ENCODE results near the gene SYT13. TPM values are rescaled to one million over a fixed set of nuclear protein-coding genes. Genes with fewer than 3 reads are reported as not detected.

SYT13 gene
- total and polyA plus RNA-seq, 2 of the 4 experiments (the other 2 are of a cell fraction): not detected

DNA sequence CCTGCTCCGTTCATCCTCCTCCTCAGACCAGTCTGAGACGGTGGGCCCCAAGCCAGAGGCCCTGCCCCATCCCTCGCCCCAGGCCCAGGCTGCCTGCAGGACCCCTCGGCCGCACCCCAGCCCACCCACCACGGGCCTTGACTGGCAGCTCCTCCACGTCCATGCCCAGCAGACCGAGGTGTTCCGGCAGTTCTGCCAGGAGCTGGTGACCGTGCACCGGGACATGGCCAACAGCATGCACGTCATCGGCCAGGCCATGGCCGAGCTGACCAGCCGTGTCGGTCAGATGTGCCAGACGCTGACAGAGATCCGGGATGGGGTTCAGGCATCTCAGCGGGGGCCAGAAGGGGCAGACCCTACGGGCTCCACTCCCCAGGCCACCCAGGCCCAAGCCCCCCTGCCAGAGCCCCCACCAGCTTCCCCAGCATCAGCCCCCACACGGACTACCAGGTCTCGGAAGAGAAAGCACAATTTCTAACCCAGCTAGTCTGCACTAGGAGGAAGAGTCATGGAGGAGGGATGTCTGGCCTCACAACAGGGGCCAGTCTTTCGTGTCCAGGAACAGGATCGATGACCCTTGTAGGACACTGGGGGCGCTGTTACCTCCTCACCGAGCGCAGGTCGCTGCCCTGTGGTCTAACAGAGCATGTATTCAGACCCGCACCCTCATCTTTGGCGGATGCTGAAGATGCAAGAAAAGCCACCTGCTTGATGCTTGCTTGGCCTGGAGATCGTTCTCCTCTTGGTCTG is 73.4 kb downstream of the SYT13 start:
- POLR2A ChIA-PET (ENCODE audit: unreplicated experiment): no interaction called here
- Histone ChIP-seq H4K5ac (ENCODE audit: low read depth, low read length) (no peak overlapping the region), H4K20me1 (ENCODE audit: insufficient read depth, low read length) (no peaks in the 10 kb centered on the region), H4K8ac (ENCODE audit: low read depth in 2 of 2, low read length in 2 of 2) (no peak overlapping the region), H3K27me3 (ENCODE audit: control insufficient read depth, insufficient read depth, low read length) (no peaks in the 10 kb centered on the region), H3K36me3 (ENCODE audit: control insufficient read depth, insufficient read depth, low read length) (peaks cover 4% of the 10 kb centered on the region; the same call in 1 of the 2 replicates), H3K9me1 (ENCODE audit: insufficient read depth, low read length) (no peaks in the 10 kb centered on the region; the same call in 1 of the 2 replicates), H2BK15ac (ENCODE audit: low read depth, low read length) (no peak overlapping the region), H3K23ac (ENCODE audit: low read depth, low read length) (no peak overlapping the region), H3K9ac (ENCODE audit: low read depth, low read length) (no peak overlapping the region), H4K91ac (ENCODE audit: insufficient read depth, low read depth, low read length) (no peak overlapping the region), H3K4me2 (ENCODE audit: low read depth, low read length) (no peak overlapping the region), H2AK5ac (ENCODE audit: low read depth, low read length) (no peak overlapping the region), H2AFZ (replicated peaks; ENCODE audit: low read length, poor library complexity) (no peak overlapping the region), H3K56ac (ENCODE audit: extremely low read depth, insufficient read depth, low read length) (no peak overlapping the region), H3K4me1 (ENCODE audit: control insufficient read depth, insufficient read depth, low read length) (no peaks in the 10 kb centered on the region; the same call in 1 of the 2 replicates), H3K9me3 (ENCODE audit: control insufficient read depth, insufficient read depth, low read length) (no peaks in the 10 kb centered on the region), H3K14ac (replicated peaks; ENCODE audit: low read depth, low read length) (no peak overlapping the region), H2BK120ac (ENCODE audit: low read depth, low read length) (no peak overlapping the region), H3K18ac (ENCODE audit: low read depth, low read length) (no peak overlapping the region), H2BK5ac (ENCODE audit: low read depth, low read length, poor library complexity, severe bottlenecking) (no peak overlapping the region), H3K79me1 (ENCODE audit: low read depth in 1 of 2, low read length in 2 of 2) (no peaks in the 10 kb centered on the region), H2AK9ac (replicated peaks; ENCODE audit: low read depth, low read length, poor library complexity) (no peak overlapping the region), H3K27ac (ENCODE audit: insufficient read depth, low read length) (no peak overlapping the region), H2BK20ac (ENCODE audit: low read depth, low read length) (no peak overlapping the region), H3K4ac (ENCODE audit: low read depth, low read length) (no peak overlapping the region), H3K4me3 (ENCODE audit: insufficient read depth, low read depth, low read length) (no peak overlapping the region)
- ATAC-seq (ENCODE audit: low read depth) (no peak), DNase-seq (no peak)
- WGBS, 2 experiments (ENCODE audit: extremely low coverage in 2 of 2, insufficient read length in 1 of 2): 76% methylated on average over 25 of the region's 31 CpGs; no CpG with 5 or more reads in 1 of the 2 experiments
- in situ Hi-C loops (cut with MboI; ENCODE audit: low sequenced_read_pairs): no loop called here
- dilution Hi-C loops (cut with HindIII; ENCODE audit: low sequenced_read_pairs, unreplicated experiment): no loop called here
- no TSS peak for BruUV-seq (replicated peaks)
- CTCF ChIA-PET: interaction anchor here (0.6 kb wide), 1 partner anchor 11 kb away, joined by 3 read pairs; no protein-coding TSS in a partner anchor
- TF ChIP-seq RCOR1 (IDR thresholded peaks at IDR 0.05; ENCODE audit: insufficient replicate concordance, low read length) (no peak), CHD1 (IDR thresholded peaks at IDR 0.05; ENCODE audit: low read depth, low read length) (no peak), FOS (IDR thresholded peaks at IDR 0.05; ENCODE audit: low read depth, low read length) (no peak), MAZ (IDR thresholded peaks at IDR 0.05; ENCODE audit: borderline replicate concordance, low read depth, low read length) (no peak), BHLHE40 (IDR thresholded peaks at IDR 0.05; ENCODE audit: low read depth, low read length) (no peak), MXI1 (IDR thresholded peaks at IDR 0.05; ENCODE audit: borderline replicate concordance, low read depth, low read length) (no peak), RFX5 (IDR thresholded peaks at IDR 0.05; ENCODE audit: low read depth, low read length) (no peak), RAD21 (IDR thresholded peaks at IDR 0.05; ENCODE audit: low read length) (no peak)
- TF ChIP-seq, protein P1, sequence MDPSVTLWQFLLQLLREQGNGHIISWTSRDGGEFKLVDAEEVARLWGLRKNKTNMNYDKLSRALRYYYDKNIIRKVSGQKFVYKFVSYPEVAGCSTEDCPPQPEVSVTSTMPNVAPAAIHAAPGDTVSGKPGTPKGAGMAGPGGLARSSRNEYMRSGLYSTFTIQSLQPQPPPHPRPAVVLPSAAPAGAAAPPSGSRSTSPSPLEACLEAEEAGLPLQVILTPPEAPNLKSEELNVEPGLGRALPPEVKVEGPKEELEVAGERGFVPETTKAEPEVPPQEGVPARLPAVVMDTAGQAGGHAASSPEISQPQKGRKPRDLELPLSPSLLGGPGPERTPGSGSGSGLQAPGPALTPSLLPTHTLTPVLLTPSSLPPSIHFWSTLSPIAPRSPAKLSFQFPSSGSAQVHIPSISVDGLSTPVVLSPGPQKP (IDR thresholded peaks at IDR 0.05; ENCODE audit: borderline replicate concordance, low read depth, low read length): no peak
- TF ChIP-seq, protein P2, sequence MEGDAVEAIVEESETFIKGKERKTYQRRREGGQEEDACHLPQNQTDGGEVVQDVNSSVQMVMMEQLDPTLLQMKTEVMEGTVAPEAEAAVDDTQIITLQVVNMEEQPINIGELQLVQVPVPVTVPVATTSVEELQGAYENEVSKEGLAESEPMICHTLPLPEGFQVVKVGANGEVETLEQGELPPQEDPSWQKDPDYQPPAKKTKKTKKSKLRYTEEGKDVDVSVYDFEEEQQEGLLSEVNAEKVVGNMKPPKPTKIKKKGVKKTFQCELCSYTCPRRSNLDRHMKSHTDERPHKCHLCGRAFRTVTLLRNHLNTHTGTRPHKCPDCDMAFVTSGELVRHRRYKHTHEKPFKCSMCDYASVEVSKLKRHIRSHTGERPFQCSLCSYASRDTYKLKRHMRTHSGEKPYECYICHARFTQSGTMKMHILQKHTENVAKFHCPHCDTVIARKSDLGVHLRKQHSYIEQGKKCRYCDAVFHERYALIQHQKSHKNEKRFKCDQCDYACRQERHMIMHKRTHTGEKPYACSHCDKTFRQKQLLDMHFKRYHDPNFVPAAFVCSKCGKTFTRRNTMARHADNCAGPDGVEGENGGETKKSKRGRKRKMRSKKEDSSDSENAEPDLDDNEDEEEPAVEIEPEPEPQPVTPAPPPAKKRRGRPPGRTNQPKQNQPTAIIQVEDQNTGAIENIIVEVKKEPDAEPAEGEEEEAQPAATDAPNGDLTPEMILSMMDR (conservative IDR thresholded peaks at IDR 0.05; ENCODE audit: low read depth, low read length): no peak; the same call in 1 of the 2 replicates
- intact Hi-C loops (cut with micrococcal nuclease): no loop called here
